NCI-H526 treated with DMSO at 0.1 percent for 48 hours (cell line): Measurements from ENCODE around the gene MTMR6.
"Not testable (repeated sequence)": the region's sequence is repeated elsewhere in the genome, so short reads cannot be mapped to it uniquely, and the experiment has no call there.

ENCODE experiments used
- DNase-seq: peaks from one replicate; lab custom pipeline; 2025; lab: John Stamatoyannopoulos, UW

The MTMR6 gene

GRCh38 chr13:25286969-25287961, at the start of gene MTMR6:
MTMR6 (minus strand) TSS chr13:25287488; CDS start chr13:25287247, 241 bp downstream.
- peak; percentile 96 for DNase-seq

GRCh38 chr13:25335856-25336255, 48.6 kb upstream of the MTMR6 start:
- no peak for DNase-seq

GRCh38 chr13:25330541-25330940, 43.3 kb upstream of the MTMR6 start:
- DNase-seq: no peak

GRCh38 chr13:25329706-25330105, 42.4 kb upstream of the MTMR6 start:
- DNase-seq: no peak

- DNase-seq: no peak
Observed at GRCh38 chr13:25324100-25324499, 36.8 kb upstream of the MTMR6 start.

- DNase-seq: no peak
Observed at GRCh38 chr13:25319771-25320170, 32.5 kb upstream of the MTMR6 start.

GRCh38 chr13:25318946-25319345, 31.7 kb upstream of the MTMR6 start:
- DNase-seq: not testable (repeated sequence)

- DNase-seq: no peak
Observed at GRCh38 chr13:25310891-25311290, 23.6 kb upstream of the MTMR6 start.

GRCh38 chr13:25306671-25307464, 19.6 kb upstream of the MTMR6 start:
- DNase-seq: no peak

GRCh38 chr13:25302121-25302520, 14.8 kb upstream of the MTMR6 start:
- DNase-seq: no peak

- DNase-seq: peak; percentile 92
Observed at GRCh38 chr13:25301347-25302113, 14.2 kb upstream of the MTMR6 start, which contains the start of gene NUP58. NUP58 (plus strand) TSS chr13:25301625; CDS start chr13:25301774, 149 bp downstream.

- no peak for DNase-seq
Observed at GRCh38 chr13:25300861-25301346, 13.6 kb upstream of the MTMR6 start.

GRCh38 chr13:25295701-25296100, 8.4 kb upstream of the MTMR6 start:
- DNase-seq: no peak

GRCh38 chr13:25295228-25295627, 7.9 kb upstream of the MTMR6 start:
- no peak for DNase-seq

- no peak for DNase-seq
Observed at GRCh38 chr13:25292301-25292700, 5.0 kb upstream of the MTMR6 start.

- DNase-seq: no peak
Observed at GRCh38 chr13:25291691-25292090, 4.4 kb upstream of the MTMR6 start.

GRCh38 chr13:25288966-25289365, 1.7 kb upstream of the MTMR6 start:
- no peak for DNase-seq

GRCh38 chr13:25286308-25286968, 850 bp downstream of the MTMR6 start:
- DNase-seq: peak; percentile 66

- no peak for DNase-seq
Observed at GRCh38 chr13:25281935-25282332, 5.4 kb downstream of the MTMR6 start.

GRCh38 chr13:25281193-25281934, 5.9 kb downstream of the MTMR6 start:
- no peak for DNase-seq
